Type B pancreatic cell (in vitro differentiated cells): Measurements from ENCODE around the gene TMC1. TPM values are rescaled to one million over a fixed set of nuclear protein-coding genes. Genes with fewer than 3 reads are reported as not detected.

Experiments used
- DNase-seq: peaks from one replicate; pipeline ENCODE4 v3.0.0; 2021; ENCODE audit warnings: mixed read lengths; ENCODE audit not compliant: unreplicated experiment; ENCODE audit errors: extremely low spot score
- H3K27ac Mint-ChIP-seq: 2 replicates; pipeline ENCODE4 v1.8.0; 2021; ENCODE audit warnings: mild to moderate bottlenecking, mixed read lengths
- H3K27me3 Mint-ChIP-seq: 2 replicates; pipeline ENCODE4 v1.8.0; 2021; ENCODE audit warnings: mixed read lengths
- H3K36me3 Mint-ChIP-seq: 2 replicates; pipeline ENCODE4 v1.8.0; 2021; ENCODE audit warnings: mixed read lengths
- H3K4me1 Mint-ChIP-seq: one replicate; pipeline ENCODE4 v1.8.0; 2021; ENCODE audit warnings: mixed read lengths; ENCODE audit not compliant: unreplicated experiment
- H3K4me3 Mint-ChIP-seq: 2 replicates; pipeline ENCODE4 v1.8.0; 2021; ENCODE audit warnings: mild to moderate bottlenecking, mixed read lengths
- H3K9me3 Mint-ChIP-seq: 2 replicates; pipeline ENCODE4 v1.8.0; 2021; ENCODE audit warnings: mixed read lengths
- total RNA-seq: library from RNA; stranded (reverse); gene quantifications from 2 replicates; pipeline ENCODE4 v1.2.1, GENCODE V29; 2021; ENCODE audit warnings: low replicate concordance
- TF ChIP-seq, protein P1 (sequence below): fragments of 200-600 bp; sonication (generic); conservative IDR thresholded peaks from 2 replicates; pipeline ENCODE4 v1.5.0; 2021; ENCODE audit warnings: antibody characterized with exemption, mild to moderate bottlenecking

Gene TMC1
- total RNA-seq, 1 donor from 2014 or later: not detected

DNA sequence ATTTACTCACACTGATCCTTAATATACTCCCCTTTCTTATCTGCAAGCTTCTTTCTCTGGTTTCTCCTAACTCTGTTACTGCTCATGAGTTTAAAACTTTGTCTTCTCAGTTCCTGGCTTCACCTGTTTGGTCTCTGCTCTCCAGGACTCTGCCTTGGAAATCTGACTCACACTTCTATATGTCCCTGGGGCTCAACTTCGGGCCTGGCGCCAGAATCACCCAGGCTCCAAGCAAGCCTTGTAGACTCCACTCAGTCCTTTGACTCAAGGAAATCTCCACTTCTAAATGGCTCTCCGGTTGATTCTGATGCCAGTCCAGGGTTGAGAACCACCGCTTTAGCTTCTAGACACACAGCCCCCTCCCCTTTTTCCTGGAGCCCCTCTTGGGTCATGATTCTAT lies 57.8 kb downstream of the TMC1 start:
- peak overlapping the region; percentile 23 for H3K4me3 Mint-ChIP-seq
- H3K27me3 Mint-ChIP-seq: no peaks in the 10 kb centered on the region
- DNase-seq: no peak
- no peaks in the 10 kb centered on the region for H3K9me3 Mint-ChIP-seq
- no peaks in the 10 kb centered on the region for H3K36me3 Mint-ChIP-seq
- peaks cover 26% of the 10 kb centered on the region for H3K4me1 Mint-ChIP-seq
- H3K27ac Mint-ChIP-seq: peak overlapping the region; percentile 75
- TF ChIP-seq, protein P1, sequence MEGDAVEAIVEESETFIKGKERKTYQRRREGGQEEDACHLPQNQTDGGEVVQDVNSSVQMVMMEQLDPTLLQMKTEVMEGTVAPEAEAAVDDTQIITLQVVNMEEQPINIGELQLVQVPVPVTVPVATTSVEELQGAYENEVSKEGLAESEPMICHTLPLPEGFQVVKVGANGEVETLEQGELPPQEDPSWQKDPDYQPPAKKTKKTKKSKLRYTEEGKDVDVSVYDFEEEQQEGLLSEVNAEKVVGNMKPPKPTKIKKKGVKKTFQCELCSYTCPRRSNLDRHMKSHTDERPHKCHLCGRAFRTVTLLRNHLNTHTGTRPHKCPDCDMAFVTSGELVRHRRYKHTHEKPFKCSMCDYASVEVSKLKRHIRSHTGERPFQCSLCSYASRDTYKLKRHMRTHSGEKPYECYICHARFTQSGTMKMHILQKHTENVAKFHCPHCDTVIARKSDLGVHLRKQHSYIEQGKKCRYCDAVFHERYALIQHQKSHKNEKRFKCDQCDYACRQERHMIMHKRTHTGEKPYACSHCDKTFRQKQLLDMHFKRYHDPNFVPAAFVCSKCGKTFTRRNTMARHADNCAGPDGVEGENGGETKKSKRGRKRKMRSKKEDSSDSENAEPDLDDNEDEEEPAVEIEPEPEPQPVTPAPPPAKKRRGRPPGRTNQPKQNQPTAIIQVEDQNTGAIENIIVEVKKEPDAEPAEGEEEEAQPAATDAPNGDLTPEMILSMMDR: no peak

DNA sequence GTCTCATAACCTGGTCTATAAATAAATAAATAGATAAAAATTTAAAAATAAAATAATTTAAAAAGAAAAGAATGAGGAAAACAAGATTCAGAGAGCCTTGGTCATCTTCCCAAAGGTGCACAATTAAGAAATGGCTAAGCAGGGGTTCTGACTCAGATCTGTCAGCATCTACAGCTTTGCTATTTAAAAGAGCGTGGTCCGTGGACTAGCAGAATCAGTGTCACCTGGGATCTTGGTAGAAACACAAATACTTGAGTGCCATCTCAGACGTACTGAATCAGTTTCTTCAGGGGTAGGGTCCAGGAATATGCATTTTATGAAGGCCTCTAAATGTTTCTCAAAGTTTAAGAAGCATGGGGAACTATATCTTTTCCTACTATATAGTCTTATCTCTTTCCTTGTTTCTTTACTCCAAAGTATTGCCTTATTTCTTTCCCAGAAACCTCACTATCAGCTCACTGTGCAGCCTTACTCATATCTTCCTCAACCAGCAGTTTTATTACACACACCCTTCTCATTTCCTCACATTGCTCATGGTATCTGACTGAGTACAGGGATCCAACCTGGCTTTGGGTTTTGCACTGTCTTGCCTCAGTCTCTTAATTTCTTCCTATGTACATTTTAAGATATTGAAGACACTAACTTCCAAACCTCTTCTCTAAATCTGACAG lies 58.6 kb downstream of the TMC1 start:
- Mint-ChIP-seq H3K27me3 (no peaks in the 10 kb centered on the region), H3K36me3 (no peaks in the 10 kb centered on the region), H3K27ac (peak overlapping the region; percentile 35), H3K4me3 (no peak overlapping the region), H3K9me3 (no peaks in the 10 kb centered on the region), H3K4me1 (peaks cover 26% of the 10 kb centered on the region)
- TF ChIP-seq, protein P1: no peak
- no peak for DNase-seq

- no peak for DNase-seq
Observed at GRCh38 chr9:72581694-72582093, 60.3 kb downstream of the TMC1 start.

DNA sequence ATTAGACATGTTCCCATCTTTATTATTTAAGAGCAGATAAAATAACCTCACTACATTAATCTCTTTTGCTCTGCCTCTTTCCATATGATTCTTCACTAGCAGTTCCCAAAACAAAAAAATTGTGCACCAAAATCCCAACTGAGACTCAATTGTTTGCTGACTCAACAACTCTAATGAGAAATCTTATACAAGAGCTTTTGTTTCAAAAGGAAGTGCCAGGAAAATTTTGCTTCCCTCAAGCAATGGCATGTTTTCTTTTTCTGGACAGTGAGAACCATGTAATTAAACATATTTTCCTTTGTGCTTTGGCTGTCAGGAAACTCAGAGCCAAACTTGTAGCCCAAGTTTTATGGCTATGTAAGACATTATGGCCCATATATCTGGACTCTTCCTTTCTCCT lies 62.0 kb downstream of the TMC1 start:
- no peaks in the 10 kb centered on the region for H3K36me3 Mint-ChIP-seq
- peak overlapping the region; percentile 9 for H3K27ac Mint-ChIP-seq
- DNase-seq: no peak
- no peak overlapping the region for H3K4me3 Mint-ChIP-seq
- H3K9me3 Mint-ChIP-seq: no peaks in the 10 kb centered on the region
- H3K4me1 Mint-ChIP-seq: peaks cover 19% of the 10 kb centered on the region
- H3K27me3 Mint-ChIP-seq: no peaks in the 10 kb centered on the region
- TF ChIP-seq, protein P1: no peak

More at GRCh38 chr9:72581694-72582093, 60.3 kb downstream of the TMC1 start:
- Mint-ChIP-seq H3K36me3 (no peaks in the 10 kb centered on the region), H3K27ac (no peak overlapping the region), H3K4me1 (peaks cover 29% of the 10 kb centered on the region), H3K27me3 (no peaks in the 10 kb centered on the region), H3K9me3 (no peaks in the 10 kb centered on the region), H3K4me3 (no peak overlapping the region)
- TF ChIP-seq, protein P1: no peak

- Mint-ChIP-seq H3K9me3 (no peaks in the 10 kb centered on the region), H3K27ac (no peak overlapping the region), H3K4me3 (no peak overlapping the region), H3K36me3 (no peaks in the 10 kb centered on the region), H3K4me1 (peaks cover 20% of the 10 kb centered on the region), H3K27me3 (no peaks in the 10 kb centered on the region)
- DNase-seq: no peak
- TF ChIP-seq, protein P1: no peak
Observed at GRCh38 chr9:72586388-72587130, 65.2 kb downstream of the TMC1 start.
